NB4 (cell line): ENCODE results near the gene EDIL3.

Experiments used
- DNase-seq: peaks from one replicate; pipeline ENCODE4 v3.0.0; 2010; ENCODE audit warnings: low read depth
- H3K4me3 ChIP-seq: one replicate; pipeline ENCODE4 v1.5.1; 2011; ENCODE audit warnings: mild to moderate bottlenecking, low read depth, low read length, moderate library complexity
- CTCF ChIP-seq: IDR thresholded peaks from one replicate; pipeline ENCODE4 v1.5.1; 2012; ENCODE audit warnings: low read depth, low read length
- MYC ChIP-seq: IDR thresholded peaks from 2 replicates; pipeline ENCODE4 v1.6.1; 2011; ENCODE audit warnings: low read depth, low read length
- POLR2A ChIP-seq: IDR thresholded peaks from 2 replicates; pipeline ENCODE4 v1.6.1; 2011; ENCODE audit warnings: mild to moderate bottlenecking; ENCODE audit not compliant: insufficient read length; ENCODE audit errors: extremely low read depth
- TF ChIP-seq, protein P1 (sequence below): IDR thresholded peaks from 2 replicates; pipeline ENCODE4 v1.6.1; 2011; ENCODE audit warnings: low read depth, low read length

Gene EDIL3

DNA sequence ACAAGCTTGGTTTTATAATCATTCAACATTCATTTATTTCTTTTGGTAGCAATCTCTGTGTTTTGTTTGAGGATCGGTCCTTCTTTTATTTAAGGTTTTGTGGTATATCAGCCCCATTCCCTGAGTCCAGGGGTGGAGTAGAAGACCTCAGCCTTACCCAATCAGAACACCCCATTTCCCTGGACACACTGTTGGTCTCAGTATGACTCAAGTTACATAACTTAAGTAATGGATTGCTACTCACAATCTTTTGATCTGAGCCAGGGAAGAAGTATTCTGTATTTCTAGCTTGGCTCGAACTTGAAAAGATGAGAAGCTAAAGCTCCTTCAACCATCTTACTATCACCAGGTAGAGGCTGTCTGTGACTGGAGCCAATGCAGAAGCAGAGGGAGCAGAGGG lies 488.8 kb downstream of the EDIL3 start:
- no peak for DNase-seq
- TF ChIP-seq, protein P1, sequence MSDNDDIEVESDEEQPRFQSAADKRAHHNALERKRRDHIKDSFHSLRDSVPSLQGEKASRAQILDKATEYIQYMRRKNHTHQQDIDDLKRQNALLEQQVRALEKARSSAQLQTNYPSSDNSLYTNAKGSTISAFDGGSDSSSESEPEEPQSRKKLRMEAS: no peak
- TF ChIP-seq POLR2A (no peak), CTCF (no peak), MYC (no peak)
- no peak overlapping the region for H3K4me3 ChIP-seq

GRCh38 chr5:83891261-83891660 lies 493.4 kb downstream of the EDIL3 start:
- H3K4me3 ChIP-seq: no peak overlapping the region
- TF ChIP-seq CTCF (no peak), MYC (no peak)
- no peak for DNase-seq
